Measurements from ENCODE around the gene KDM6B. TPM values are rescaled to one million over a fixed set of nuclear protein-coding genes. Genes with fewer than 3 reads are reported as not detected.

Gene KDM6B
- 5.3 and 5.6 TPM in 2 replicates for total RNA-seq

GRCh38 chr17:7833795-7834541, at the start of gene KDM6B:
KDM6B (plus strand) TSS chr17:7834217; CDS start chr17:7845555, 11,338 bp downstream.

GRCh38 chr17:7854851-7855659, 21.0 kb downstream of the KDM6B start, which contains the start of gene TMEM88:
TMEM88 (plus strand) TSS chr17:7855066; CDS start chr17:7855075, 9 bp downstream.

DNA sequence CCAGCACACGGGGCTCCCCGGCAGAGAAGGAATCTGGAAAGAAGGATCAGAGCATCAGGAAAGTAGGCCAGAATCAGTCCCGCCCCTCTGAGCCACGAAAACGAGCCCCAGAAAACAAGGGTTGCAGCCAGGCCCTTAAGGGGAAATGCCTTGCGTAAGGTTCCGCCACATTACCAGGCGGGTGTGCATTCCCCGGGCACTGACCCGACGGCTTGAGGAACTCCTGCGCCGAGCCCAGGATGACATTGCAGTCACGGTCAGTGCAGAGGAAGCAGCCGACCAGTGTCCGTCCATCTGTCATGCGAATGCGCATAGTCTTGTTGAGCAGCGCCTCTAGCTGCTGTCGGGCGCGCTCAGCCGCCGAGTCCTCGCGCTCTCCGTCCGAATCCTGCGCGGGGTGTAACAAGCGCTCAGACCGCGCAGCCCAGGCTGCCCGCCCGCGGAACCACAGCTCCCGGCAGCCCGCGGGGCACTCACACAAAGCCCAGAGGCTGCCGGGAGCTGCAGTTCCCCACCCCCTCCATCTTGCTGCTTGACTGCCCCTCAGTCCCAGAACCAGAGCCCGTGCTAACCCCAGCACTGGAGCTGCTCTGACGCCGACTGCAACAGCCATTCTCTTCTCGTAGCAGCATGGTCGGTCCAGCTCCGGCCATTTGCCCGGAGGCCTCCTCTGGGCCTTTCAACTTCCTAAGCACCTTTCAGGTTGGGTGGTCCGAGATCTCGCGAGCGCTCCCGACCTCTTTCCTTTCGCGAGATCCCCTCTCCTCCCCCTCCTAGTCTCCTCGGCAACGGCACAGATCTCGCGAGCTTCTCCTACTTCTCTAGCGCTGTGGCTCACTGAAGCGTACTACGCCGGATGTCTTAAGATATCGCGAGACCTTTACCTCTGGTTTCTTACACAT, 23.0 kb downstream of the KDM6B start, which contains the start of gene NAA38:
NAA38 (minus strand) TSS at position 749 of the 902 bp plus-strand sequence; CDS start at position 653, 96 bp downstream.

DNA sequence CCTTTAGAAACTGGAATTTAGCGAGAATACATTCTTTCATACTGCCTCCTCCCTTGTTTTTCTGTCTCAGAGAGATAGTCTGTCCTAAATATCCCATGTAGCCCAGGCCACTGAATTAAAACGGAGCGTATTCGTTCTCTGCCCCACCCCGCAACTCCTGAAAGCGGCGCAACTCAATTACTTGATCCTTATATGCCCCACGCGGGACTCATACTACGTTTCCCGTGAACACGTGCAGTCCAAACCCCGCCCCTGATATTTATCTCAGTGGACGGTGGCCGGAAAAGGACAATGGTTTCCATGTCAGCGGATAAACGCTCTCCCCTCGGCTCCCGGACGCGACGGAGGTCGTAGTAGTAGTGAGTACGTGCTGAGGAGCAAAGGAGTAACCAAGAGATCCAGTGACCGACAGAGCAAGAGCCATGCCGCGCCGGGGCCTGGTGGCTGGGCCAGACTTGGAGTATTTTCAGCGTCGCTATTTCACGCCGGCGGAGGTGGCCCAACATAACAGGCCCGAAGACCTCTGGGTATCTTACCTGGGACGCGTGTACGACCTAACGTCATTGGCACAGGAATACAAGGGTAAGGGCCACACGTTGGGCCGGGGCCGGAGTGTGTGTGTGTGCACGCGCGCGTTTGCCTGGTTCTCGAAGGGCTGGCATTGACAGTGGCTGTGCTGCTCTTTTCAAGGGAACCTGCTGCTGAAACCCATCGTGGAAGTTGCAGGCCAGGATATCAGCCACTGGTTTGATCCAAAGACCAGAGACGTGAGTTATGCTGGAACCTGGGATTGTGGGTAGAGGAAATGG, 23.9 kb downstream of the KDM6B start, which contains the start of gene CYB5D1:
CYB5D1 (plus strand) TSS at position 291 of the 809 bp plus-strand sequence; CDS start at position 423, 132 bp downstream.

Other genes starting within 250 kb of the KDM6B start
- 0.33 TPM in 1 of 2 replicates, not detected in the other for gene SOX15, start 244.1 kb upstream of the KDM6B start, total RNA-seq
- 35.9 and 44.5 TPM in 2 replicates for gene FXR2, start 219.3 kb upstream of the KDM6B start, total RNA-seq
- 18.3 and 25.2 TPM in 2 replicates for gene SAT2, start 206.4 kb upstream of the KDM6B start, total RNA-seq
- 0.19 TPM in 1 of 2 replicates, not detected in the other for gene SHBG, start 204.1 kb upstream of the KDM6B start, total RNA-seq
- gene ATP1B2, start 183.3 kb upstream of the KDM6B start, total RNA-seq = not detected in 2 replicates
- gene TP53, start 146.7 kb upstream of the KDM6B start, total RNA-seq = 144 and 156 TPM in 2 replicates
- 11.8 and 13.5 TPM in 2 replicates for gene WRAP53, start 145.7 kb upstream of the KDM6B start, total RNA-seq
- gene EFNB3, start 129.0 kb upstream of the KDM6B start, total RNA-seq = 1.1 and 1.6 TPM in 2 replicates
- under 0.01 and 0.10 TPM in 2 replicates for gene DNAH2, start 116.5 kb upstream of the KDM6B start, total RNA-seq
- 26.5 and 43.0 TPM in 2 replicates for gene TMEM88, start 20.8 kb downstream of the KDM6B start, total RNA-seq
- gene NAA38, start 23.3 kb downstream of the KDM6B start, total RNA-seq = 62.8 and 67.9 TPM in 2 replicates
- gene CYB5D1, start 23.8 kb downstream of the KDM6B start, total RNA-seq = 9.5 and 12.0 TPM in 2 replicates
- gene CHD3, start 54.6 kb downstream of the KDM6B start, total RNA-seq = 82.6 and 124 TPM in 2 replicates
- 0.76 and 0.98 TPM in 2 replicates for gene RNF227, start 82.1 kb downstream of the KDM6B start, total RNA-seq
- 0.98 and 1.2 TPM in 2 replicates for gene KCNAB3, start 95.6 kb downstream of the KDM6B start, total RNA-seq
- gene TRAPPC1, start 97.7 kb downstream of the KDM6B start, total RNA-seq = 46.1 and 49.6 TPM in 2 replicates
- gene CNTROB, start 98.0 kb downstream of the KDM6B start, total RNA-seq = 20.3 and 21.0 TPM in 2 replicates
- gene GUCY2D, start 168.4 kb downstream of the KDM6B start, total RNA-seq = not detected in 2 replicates
- gene ALOX15B, start 204.8 kb downstream of the KDM6B start, total RNA-seq = not detected in 2 replicates